NCI-H510A (cell line): ENCODE data around the gene NTHL1.

Source experiments
- DNase-seq: peaks from one replicate; lab custom pipeline; 2025; lab: John Stamatoyannopoulos, UW

The NTHL1 gene

GRCh38 chr16:2047330-2048115 lies at the start of gene NTHL1, which contains the start of gene TSC2:
Gene NTHL1, minus strand, starts transcription at chr16:2047834. Its CDS starts 11 bp downstream, at chr16:2047823.
Gene TSC2, plus strand, starts transcription at chr16:2047985. Its CDS starts 631 bp downstream, at chr16:2048616.
- DNase-seq: peak; percentile 84

GRCh38 chr16:2096853-2097595 lies 49.4 kb upstream of the NTHL1 start:
- no peak for DNase-seq

- DNase-seq: no peak
Measured at GRCh38 chr16:2095918-2096582, 48.4 kb upstream of the NTHL1 start.

GRCh38 chr16:2095315-2095853 lies 47.8 kb upstream of the NTHL1 start:
- DNase-seq: no peak

- no peak for DNase-seq
Measured at GRCh38 chr16:2093793-2094192, 46.2 kb upstream of the NTHL1 start.

- no peak for DNase-seq
Measured at GRCh38 chr16:2092866-2093265, 45.2 kb upstream of the NTHL1 start.

GRCh38 chr16:2092256-2092620 lies 44.6 kb upstream of the NTHL1 start:
- DNase-seq: no peak

- no peak for DNase-seq
Measured at GRCh38 chr16:2091547-2092255, 44.1 kb upstream of the NTHL1 start.

GRCh38 chr16:2090777-2091546 lies 43.3 kb upstream of the NTHL1 start:
- DNase-seq: no peak

GRCh38 chr16:2090481-2090776 lies 42.8 kb upstream of the NTHL1 start:
- DNase-seq: no peak

GRCh38 chr16:2089706-2090480 lies 42.3 kb upstream of the NTHL1 start:
- DNase-seq: no peak

GRCh38 chr16:2088759-2089358 lies 41.2 kb upstream of the NTHL1 start:
- DNase-seq: no peak

GRCh38 chr16:2087748-2088631 lies 40.4 kb upstream of the NTHL1 start:
- DNase-seq: no peak

- no peak for DNase-seq
Measured at GRCh38 chr16:2086812-2087747, 39.4 kb upstream of the NTHL1 start.

GRCh38 chr16:2086106-2086742 lies 38.6 kb upstream of the NTHL1 start:
- DNase-seq: no peak

- DNase-seq: no peak
Measured at GRCh38 chr16:2085669-2086068, 38.0 kb upstream of the NTHL1 start.

- no peak for DNase-seq
Measured at GRCh38 chr16:2084895-2085625, 37.4 kb upstream of the NTHL1 start.
